SK-MEL-5 (cell line): ENCODE measurements around the gene INTS6. TPM values are rescaled to one million over a fixed set of nuclear protein-coding genes. Genes with fewer than 3 reads are reported as not detected.
"Not testable (repeated sequence)": the region's sequence is repeated elsewhere in the genome, so short reads cannot be mapped to it uniquely, and the experiment has no call there.

ENCODE experiments used
- DNase-seq: peaks from one replicate; pipeline ENCODE4 v3.0.0-alpha.2; 2016; ENCODE audit warnings: low read depth, low spot score
- in situ Hi-C: cut with HindIII; loops from 2 replicates; pipeline ENCODE4 v1.10.0; 2016; ENCODE audit warnings: low sequenced_read_pairs, high pct_unique_total_duplicates, low pct_unique_long_range_greater_than_20kb
- total RNA-seq: library from RNA; depleted of rRNA; stranded (reverse); fragments of >200 nt; shearing (Covaris generic); gene quantifications from 2 replicates; pipeline ENCODE4 v1.2.3, GENCODE V29; 2014

Gene INTS6
- total RNA-seq, 1 experiment from 2014 or later: 41.8 TPM

GRCh38 chr13:51422484-51422883 lies 30.4 kb downstream of the INTS6 start:
- no peak for DNase-seq
- in situ Hi-C loops: no loop called here

- in situ Hi-C loops: no loop called here
- DNase-seq: no peak
Measured at GRCh38 chr13:51420681-51421490, 31.9 kb downstream of the INTS6 start.

GRCh38 chr13:51419001-51419636 lies 33.7 kb downstream of the INTS6 start:
- in situ Hi-C loops: no loop called here

GRCh38 chr13:51417716-51418115 lies 35.1 kb downstream of the INTS6 start:
- in situ Hi-C loops: no loop called here
- DNase-seq: no peak

More at GRCh38 chr13:51419001-51419636, 33.7 kb downstream of the INTS6 start:
- DNase-seq: no peak

GRCh38 chr13:51416107-51416506 lies 36.7 kb downstream of the INTS6 start:
- in situ Hi-C loops: no loop called here
- DNase-seq: no peak

GRCh38 chr13:51415339-51415738 lies 37.5 kb downstream of the INTS6 start:
- in situ Hi-C loops, DNase-seq: not testable (repeated sequence)

- in situ Hi-C loops: no loop called here
- DNase-seq: no peak
Measured at GRCh38 chr13:51412431-51412830, 40.4 kb downstream of the INTS6 start.

- DNase-seq: no peak
- in situ Hi-C loops: no loop called here
Measured at GRCh38 chr13:51405176-51405575, 47.7 kb downstream of the INTS6 start.

GRCh38 chr13:51397262-51397941 lies 55.4 kb downstream of the INTS6 start:
- peak; percentile 36 for DNase-seq
- in situ Hi-C loops: no loop called here

- in situ Hi-C loops: no loop called here
- DNase-seq: peak; percentile 14
Measured at GRCh38 chr13:51396352-51396751, 56.5 kb downstream of the INTS6 start.

GRCh38 chr13:51394724-51395123 lies 58.1 kb downstream of the INTS6 start:
- in situ Hi-C loops: no loop called here
- DNase-seq: no peak

- DNase-seq: no peak
- in situ Hi-C loops: no loop called here
Measured at GRCh38 chr13:51385114-51385513, 67.7 kb downstream of the INTS6 start.

GRCh38 chr13:51380269-51380668 lies 72.6 kb downstream of the INTS6 start:
- DNase-seq: no peak
- in situ Hi-C loops: no loop called here

GRCh38 chr13:51373451-51373850 lies 79.4 kb downstream of the INTS6 start:
- no peak for DNase-seq
- in situ Hi-C loops: no loop called here

- DNase-seq: no peak
- in situ Hi-C loops: no loop called here
Measured at GRCh38 chr13:51371768-51372399, 81.0 kb downstream of the INTS6 start.

- no peak for DNase-seq
- in situ Hi-C loops: no loop called here
Measured at GRCh38 chr13:51370811-51371210, 82.0 kb downstream of the INTS6 start.

- DNase-seq: no peak
Measured at GRCh38 chr13:51370116-51370515, 82.7 kb downstream of the INTS6 start.

GRCh38 chr13:51364404-51365008 lies 88.3 kb downstream of the INTS6 start:
- DNase-seq: no peak
- in situ Hi-C loops: no loop called here

More at GRCh38 chr13:51370116-51370515, 82.7 kb downstream of the INTS6 start:
- in situ Hi-C loops: no loop called here
